Epithelial cell of proximal tubule (primary cell): Measurements from ENCODE around the gene MATCAP1. TPM values are rescaled to one million over a fixed set of nuclear protein-coding genes. Genes with fewer than 3 reads are reported as not detected.

Experiments used
- DNase-seq: peaks from one replicate; pipeline ENCODE4 v3.0.0-alpha.2; 2011; ENCODE audit warnings: low read depth
- H3K4me3 ChIP-seq: 2 replicates; pipeline ENCODE4 v1.5.1; 2011; ENCODE audit warnings: low read depth, mild to moderate bottlenecking, low read length
- total RNA-seq: library from RNA; depleted of rRNA; stranded (reverse); fragments of >200 nt; gene quantifications from 2 replicates; pipeline ENCODE4 v1.2.3, GENCODE V29; 2015
- TF ChIP-seq, protein P1 (sequence below): conservative IDR thresholded peaks from 2 replicates; pipeline ENCODE4 v1.5.1; 2012; ENCODE audit warnings: low read depth, mild to moderate bottlenecking, low read length

Gene MATCAP1
- total RNA-seq, 1 donor from 2014 or later, result 11.4 TPM

DNA sequence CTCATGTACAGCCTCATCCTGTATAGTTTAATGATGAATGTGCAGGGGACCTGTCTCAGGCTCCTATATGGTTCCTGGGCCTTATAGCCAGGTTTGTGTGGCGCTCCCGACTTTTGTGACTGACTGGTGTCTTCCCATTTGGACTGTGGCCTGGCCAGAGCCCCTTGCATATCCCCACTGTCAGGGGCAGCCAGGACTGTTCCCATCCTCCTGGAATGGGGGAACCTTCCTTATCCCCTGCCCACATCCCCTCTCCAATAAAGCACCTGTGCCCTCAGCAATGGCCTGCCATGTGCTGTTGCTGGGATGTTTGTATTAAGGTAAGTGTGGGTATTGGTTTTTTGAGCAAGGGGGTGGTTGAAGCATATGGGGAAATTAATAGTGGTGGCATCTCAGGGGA, 35.5 kb downstream of the MATCAP1 start:
- DNase-seq, result no peak
- no peak overlapping the region for H3K4me3 ChIP-seq
- TF ChIP-seq, protein P1, sequence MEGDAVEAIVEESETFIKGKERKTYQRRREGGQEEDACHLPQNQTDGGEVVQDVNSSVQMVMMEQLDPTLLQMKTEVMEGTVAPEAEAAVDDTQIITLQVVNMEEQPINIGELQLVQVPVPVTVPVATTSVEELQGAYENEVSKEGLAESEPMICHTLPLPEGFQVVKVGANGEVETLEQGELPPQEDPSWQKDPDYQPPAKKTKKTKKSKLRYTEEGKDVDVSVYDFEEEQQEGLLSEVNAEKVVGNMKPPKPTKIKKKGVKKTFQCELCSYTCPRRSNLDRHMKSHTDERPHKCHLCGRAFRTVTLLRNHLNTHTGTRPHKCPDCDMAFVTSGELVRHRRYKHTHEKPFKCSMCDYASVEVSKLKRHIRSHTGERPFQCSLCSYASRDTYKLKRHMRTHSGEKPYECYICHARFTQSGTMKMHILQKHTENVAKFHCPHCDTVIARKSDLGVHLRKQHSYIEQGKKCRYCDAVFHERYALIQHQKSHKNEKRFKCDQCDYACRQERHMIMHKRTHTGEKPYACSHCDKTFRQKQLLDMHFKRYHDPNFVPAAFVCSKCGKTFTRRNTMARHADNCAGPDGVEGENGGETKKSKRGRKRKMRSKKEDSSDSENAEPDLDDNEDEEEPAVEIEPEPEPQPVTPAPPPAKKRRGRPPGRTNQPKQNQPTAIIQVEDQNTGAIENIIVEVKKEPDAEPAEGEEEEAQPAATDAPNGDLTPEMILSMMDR, result no peak

DNA sequence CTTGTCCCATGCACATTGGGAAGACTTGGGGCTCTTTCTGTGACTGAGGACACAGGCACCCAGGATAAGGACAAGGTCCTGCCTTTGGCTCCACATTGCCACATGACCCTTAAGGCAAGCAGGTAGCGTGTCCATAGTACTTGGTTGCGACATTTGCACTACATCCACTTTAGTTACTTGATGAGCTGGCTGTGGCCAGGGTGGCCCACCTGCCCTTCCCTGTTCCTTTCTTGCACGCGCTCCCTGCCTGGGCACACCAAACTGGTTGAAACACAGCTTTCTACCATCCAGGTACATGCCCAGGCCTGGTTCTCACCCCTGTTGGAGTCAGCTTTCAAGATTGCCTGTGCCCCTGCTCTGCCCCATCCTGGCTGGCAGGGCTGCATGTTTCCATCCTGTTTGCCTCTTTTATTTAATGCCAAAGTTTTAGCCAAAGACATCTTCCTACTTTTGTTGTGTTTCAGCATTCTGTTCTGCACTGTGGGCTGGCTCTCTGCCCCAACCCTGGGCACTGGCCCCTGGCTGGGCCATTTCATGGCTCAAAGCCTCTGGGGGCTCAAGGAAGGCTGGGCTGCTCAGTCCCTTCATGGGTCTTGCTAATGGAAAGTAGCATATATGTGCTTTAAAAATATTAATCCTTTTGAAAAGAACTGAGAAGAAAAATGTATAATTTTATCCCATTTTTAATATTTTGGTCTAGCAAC, 36.2 kb downstream of the MATCAP1 start:
- no peak for DNase-seq
- no peak overlapping the region for H3K4me3 ChIP-seq
- TF ChIP-seq, protein P1, result no peak

DNA sequence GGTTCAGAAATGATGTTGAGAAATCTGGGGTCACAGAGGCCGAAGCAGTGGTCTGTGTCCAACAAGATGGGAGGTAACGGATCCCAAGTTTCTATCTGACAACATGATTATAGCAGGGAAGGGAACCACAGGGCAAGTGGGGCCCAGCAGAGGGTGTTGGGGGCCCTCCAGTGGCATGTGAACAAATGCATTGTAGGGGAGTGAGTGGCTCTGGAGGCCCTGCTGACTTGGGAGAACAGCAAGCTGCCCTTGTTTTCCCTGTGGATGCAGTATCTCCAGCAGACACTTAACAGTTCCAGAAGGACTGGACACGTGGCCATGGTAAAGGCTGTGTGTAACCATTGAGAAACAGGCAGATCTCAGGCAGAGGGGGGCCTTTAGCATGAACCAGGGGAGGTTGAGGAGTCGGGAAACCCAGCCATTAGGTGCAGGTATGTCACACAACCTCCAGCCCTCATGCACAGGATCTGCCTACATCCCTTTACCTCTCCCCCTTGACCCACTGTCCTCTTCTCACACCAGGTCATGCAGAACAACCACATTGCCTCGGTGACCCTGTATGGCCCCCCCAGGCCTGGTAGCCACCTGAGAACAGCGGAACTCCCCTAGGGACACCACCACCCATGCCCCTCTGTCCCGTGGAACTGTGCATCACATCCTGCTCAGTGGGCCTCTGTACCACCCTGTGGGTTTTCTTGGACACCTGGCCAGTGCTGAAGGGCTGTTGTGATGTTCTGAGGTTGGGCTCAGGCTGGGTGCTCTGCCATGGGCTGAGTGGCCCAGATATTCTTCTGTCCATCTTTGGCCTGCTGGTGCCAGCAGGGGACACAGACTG, 37.0 kb downstream of the MATCAP1 start:
- TF ChIP-seq, protein P1, result peak; percentile 21
- no peak overlapping the region for H3K4me3 ChIP-seq
- no peak for DNase-seq

DNA sequence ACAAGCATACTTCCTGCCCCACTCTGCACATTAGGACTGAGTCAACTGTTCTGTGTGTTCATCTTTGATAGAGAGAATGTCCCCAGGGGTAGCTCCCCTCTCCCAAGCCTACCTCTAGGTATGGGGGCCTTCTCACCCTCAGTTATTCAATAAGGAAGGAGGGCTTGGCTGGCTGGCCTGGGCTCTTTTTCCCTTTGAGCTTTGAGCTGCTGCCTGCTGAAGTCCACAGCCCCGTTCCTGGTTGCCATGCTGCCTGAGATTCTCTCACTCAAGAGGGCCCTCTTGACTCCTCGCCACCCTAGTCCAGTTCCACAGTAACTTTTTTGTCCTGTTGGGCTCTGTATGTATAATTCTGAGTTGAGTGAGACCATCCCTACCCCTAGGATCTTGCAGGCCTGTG, 38.0 kb downstream of the MATCAP1 start:
- H3K4me3 ChIP-seq, result no peak overlapping the region
- no peak for DNase-seq

DNA sequence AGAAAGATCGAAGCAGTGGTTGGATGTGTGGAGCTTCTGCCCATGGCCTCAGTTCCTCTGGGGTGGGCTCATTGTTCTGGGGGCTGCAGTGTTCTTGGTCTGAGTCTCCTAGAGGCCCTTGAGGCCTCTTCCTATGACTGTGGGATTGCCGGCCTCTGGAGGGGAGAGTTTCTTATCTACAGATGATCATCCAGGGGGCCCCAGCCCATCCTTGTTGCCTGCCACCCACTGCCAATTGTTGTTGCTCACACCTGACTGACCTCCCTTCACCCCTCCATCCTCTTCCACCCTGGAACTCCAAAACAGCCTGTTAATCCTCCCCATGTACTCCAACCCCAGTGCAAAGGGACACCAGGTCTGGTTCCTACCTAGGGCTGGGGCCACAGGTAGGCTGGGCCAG, 38.8 kb downstream of the MATCAP1 start:
- no peak overlapping the region for H3K4me3 ChIP-seq
- TF ChIP-seq, protein P1, result no peak
- no peak for DNase-seq

More for the DNA sequence above, 38.0 kb downstream of the MATCAP1 start:
- TF ChIP-seq, protein P1, result no peak

DNA sequence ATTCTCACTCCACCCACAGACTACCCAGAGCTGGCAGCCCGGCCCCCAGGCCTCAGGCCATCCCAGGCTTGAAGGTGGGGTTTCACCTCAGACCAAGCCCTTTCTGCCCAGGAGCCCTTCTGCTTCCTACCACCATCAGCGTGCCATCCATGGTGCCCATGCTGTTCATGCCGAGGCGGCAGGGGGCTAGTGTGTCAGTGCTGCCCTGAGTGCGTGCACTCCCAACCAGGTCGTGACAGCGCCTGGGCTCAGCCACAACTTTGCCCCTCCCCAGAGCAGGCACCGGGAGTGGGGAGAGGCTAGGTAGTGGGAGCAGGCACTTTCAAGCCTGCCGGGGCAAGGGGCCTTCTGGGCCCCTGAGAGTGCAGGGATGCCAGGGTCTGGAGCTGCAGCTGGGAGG, 41.4 kb downstream of the MATCAP1 start:
- H3K4me3 ChIP-seq, result no peak overlapping the region
- DNase-seq, result no peak
- TF ChIP-seq, protein P1, result no peak
